ENCODE results near the gene CCL24.
"Not testable (repeated sequence)": the region's sequence is repeated elsewhere in the genome, so short reads cannot be mapped to it uniquely, and the experiment has no call there.

The CCL24 gene

DNA sequence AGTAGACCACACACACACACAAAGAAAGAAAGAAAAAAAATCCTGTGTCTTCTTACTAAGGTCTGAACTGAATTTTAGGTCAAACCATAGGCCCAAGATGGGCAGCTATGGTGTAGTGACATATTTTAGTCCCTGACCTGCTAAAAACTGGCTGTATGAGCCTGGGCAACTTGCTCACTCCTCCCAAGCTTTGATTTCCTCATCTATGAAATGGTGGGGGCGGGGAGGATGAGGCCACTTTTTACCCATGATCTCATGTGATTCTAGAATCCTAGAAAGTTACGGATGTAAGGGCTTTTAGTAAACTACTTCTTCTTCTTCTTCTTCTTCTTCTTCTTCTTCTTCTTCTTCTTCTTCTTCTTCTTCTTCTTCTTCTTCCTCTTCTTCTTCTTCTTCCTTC lies 6.1 kb upstream of the CCL24 start:
- no peak for DNase-seq (ENCODE audit: low spot score)

- DNase-seq (ENCODE audit: low spot score), result no peak
These were observed 4.9 kb upstream of the CCL24 start for GRCh38 chr7:75818472-75818871.

GRCh38 chr7:75817116-75817515 lies 3.5 kb upstream of the CCL24 start:
- no peak for DNase-seq (ENCODE audit: low spot score)

- no peak for DNase-seq (ENCODE audit: low spot score)
These were observed 1.9 kb upstream of the CCL24 start for GRCh38 chr7:75815418-75816064.

- no peak for DNase-seq (ENCODE audit: low spot score)
These were observed 871 bp upstream of the CCL24 start for GRCh38 chr7:75814407-75814947.

GRCh38 chr7:75813084-75813483 lies 522 bp downstream of the CCL24 start:
- DNase-seq (ENCODE audit: low spot score), result no peak

DNA sequence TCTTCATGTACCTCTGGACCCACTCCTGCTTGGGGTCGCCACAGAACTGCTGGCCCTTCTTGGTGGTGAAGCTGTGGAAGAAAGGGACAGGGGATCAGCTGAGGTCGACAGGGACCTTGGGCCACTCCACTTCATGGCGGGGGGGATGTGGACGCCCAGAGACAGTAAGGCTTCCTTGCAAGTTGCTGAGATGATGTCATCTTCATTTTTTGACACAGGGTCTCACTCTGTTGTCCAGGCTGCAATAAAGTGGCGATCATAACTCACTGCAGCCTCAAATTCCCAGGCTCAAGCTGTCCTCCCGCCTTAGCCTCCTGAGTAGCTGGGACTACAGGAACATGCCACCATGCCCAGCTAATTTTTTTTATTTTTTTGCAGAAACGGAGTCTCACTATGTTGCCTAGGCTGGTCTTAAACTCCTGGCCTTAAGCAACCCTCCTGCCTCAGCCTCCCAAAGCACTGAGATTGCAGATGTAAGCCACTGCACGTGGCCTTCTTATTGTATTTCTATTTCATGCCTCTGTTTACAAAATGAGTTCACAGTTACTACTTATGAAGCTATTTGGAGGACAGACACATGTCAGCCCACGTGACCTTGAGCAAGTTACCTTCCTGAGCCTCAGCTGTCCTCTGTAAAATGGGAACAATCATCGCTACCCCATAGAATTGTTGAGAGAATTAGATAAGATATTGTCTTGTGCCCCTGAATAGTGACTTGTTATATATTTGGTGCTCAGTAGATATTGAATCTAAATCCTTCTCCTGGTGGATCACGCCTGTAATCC lies 1.5 kb downstream of the CCL24 start:
- no peak for DNase-seq (ENCODE audit: low spot score)

DNA sequence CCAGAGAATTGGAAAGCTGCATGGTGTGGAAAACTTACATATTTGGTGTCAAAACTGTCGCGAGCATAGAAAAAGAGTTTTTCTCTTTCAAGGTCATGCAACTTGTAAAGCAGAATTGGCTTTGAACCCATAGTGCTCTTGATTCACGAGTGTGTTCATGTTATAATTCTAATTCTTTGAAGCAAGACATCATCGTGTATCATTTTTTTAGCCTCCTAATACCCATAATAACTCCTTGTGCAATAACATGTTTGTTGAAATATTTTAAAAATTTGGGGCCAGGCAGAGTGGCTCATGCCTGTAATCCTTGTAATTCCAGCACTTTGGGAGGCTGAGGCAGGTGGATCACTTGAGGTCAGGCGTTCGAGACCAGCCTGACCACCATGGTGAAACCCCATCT lies 4.2 kb downstream of the CCL24 start:
- DNase-seq (ENCODE audit: low spot score), result no peak

GRCh38 chr7:75808106-75808505 lies 5.5 kb downstream of the CCL24 start:
- no peak for DNase-seq (ENCODE audit: low spot score)

GRCh38 chr7:75807452-75807851 lies 6.2 kb downstream of the CCL24 start:
- no peak for DNase-seq (ENCODE audit: low spot score)

GRCh38 chr7:75806560-75807307 lies 6.9 kb downstream of the CCL24 start:
- DNase-seq (ENCODE audit: low spot score), result no peak

DNA sequence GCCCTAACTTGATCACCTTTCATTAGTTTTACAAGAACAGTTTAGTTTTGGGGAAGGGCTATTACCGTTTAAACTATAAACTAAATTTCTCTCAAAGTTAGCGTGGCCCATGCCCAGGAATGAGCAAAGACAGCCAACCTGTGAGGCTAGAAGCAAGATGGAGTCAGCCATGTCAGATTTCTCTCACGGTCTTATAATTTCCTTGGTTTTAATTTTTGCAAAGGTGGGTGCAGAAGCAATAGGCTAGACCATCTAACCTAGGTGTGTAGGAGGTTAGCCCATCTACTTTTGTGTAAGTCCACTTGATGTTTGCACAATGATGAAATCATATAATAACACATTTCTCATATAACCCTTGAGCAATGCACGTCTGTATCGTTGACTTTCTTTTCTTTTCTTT lies 8.9 kb downstream of the CCL24 start:
- DNase-seq (ENCODE audit: low spot score), result no peak

DNA sequence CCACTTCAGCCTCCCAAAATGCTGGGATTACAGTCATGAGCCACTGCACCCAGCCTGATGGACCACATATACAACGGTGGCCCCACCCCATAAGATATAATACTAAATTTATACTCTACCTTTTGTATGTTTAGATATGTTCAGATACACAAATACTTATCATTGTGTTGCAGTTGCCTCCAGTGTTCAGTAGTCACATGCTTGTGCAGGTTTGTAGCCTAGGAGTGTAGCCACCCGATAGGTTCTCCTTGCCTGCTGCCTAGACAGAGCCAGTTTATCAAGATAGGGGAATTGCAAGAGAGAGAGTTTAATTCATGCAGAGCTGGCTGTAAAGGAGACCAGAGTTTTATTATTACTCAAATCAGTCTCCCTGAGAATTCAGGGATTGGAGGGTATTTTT lies 9.6 kb downstream of the CCL24 start:
- DNase-seq (ENCODE audit: low spot score), result no peak

- DNase-seq (ENCODE audit: low spot score), result no peak
These were observed 11.1 kb downstream of the CCL24 start for GRCh38 chr7:75802552-75802821.

DNA sequence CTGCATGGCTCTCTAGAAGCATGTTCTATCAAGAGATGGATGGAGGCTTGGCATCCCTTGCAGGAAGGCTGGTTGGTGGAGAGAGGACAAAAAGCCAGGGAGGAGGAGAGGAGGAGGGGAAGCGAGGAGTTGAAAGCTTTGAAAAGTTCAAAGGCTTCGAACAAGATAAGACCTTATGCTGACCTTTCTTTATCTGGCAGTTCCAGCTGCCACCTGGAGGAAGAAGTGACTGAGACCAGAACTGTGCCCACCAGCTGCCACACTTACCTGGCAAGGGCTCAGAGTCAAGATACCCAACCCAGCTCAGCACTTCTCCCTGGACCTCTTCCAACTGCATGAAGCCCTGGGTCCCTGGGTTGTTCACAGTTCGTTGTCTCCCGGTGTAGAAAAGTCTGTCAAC lies 14.8 kb downstream of the CCL24 start:
- no peak for DNase-seq (ENCODE audit: low spot score)

- DNase-seq (ENCODE audit: low spot score), result no peak
These were observed 17.2 kb downstream of the CCL24 start for GRCh38 chr7:75796420-75796819.

DNA sequence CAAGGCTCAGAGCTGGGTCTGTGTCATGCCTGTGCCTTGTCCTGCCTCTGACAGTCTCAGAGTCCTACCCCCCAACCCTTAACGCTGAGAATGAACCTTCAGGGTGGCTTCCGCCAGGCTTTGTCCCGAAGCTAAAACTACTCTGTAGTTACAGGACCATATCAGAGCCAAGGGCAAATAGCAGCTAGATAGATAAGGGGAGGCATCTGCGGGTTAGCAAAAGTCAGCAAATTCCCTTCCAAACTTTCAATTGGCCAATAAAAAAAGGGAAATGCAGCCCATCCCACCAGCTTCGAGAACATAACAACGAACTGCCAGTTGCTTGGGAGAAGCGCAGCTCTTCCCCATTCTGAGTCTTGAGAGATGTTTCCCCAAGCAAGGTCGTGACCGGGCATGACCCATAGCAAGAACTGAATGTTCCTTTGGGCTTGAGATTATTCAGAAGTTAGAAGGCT lies 17.7 kb downstream of the CCL24 start:
- no peak for DNase-seq (ENCODE audit: low spot score)

DNA sequence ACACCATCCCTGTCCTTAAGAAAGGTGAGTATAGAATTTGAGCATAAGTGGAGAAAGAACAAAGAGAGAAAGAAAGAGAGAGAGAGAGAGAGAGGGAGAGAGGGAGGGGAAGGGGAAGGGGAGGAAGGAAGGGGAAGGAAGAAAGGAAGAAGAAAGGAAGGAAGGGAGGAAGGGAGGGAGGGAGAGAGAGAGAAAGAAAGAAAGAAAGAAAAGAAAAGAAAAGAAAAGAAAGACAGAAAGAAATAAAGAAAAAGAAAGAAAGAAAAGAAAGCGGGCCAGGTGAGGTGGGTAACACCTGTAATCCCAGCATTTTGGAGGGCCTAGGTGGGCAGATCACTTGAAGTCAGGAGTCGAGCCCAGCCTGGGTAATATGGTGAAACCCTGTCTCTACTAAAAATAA lies 19.9 kb downstream of the CCL24 start:
- no peak for DNase-seq (ENCODE audit: low spot score)

- DNase-seq (ENCODE audit: low spot score), result not testable (repeated sequence)
These were observed 21.0 kb downstream of the CCL24 start for GRCh38 chr7:75792567-75792966.

GRCh38 chr7:75789361-75789924 lies 24.2 kb downstream of the CCL24 start:
- no peak for DNase-seq (ENCODE audit: low spot score)

DNA sequence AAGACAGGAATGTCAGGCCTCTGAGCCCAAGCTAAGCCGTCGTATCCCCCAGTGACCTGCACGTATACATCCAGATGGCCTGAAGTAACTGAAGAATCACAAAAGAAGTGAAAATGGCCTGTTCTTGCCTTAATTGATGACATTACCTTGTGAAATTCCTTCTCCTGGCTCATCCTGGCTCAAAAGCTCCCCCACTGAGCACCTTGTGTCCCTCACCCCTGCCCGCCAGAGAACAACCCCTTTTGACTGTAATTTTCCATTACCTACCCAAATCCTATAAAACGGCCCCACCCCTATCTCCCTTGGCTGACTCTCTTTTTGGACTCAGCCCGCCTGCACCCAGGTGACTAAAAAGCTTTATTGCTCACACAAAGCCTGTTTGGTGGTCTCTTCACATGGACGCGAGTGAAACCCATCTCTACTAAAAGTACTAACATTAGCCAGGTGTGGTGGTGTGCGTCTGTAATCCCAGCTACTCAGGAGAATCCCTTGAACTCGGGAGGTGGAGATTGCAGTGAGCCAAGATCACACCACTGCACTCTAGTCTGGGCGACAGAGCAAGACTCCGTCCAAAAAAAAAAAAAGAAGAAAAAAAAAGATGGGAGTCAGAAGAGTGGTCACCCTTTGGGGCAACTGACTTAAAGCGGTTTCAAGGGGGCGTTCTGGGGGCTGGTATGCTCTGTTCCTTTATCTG lies 25.3 kb downstream of the CCL24 start:
- DNase-seq (ENCODE audit: low spot score), result not testable (repeated sequence)

DNA sequence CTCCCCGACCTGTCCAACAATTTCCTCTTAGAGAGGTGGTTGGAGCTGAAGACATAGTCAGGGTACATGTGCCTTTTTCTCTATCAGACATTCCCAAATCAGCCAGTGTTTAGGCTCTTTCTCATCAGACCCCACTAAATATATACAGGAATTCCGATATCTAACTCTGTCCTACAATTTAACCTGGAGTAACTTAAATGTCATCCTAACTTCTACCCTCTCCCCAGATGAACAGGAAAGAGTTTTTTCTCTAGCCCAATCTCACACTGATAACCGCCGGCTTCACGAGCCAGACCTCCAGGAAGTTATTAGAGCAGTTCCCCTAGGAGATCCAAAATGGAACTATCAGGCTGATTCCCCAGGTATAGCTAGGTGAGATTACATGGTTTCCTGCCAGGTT lies 30.5 kb downstream of the CCL24 start:
- not testable (repeated sequence) for DNase-seq (ENCODE audit: low spot score)

Data from HuH-7.5 (cell line).